AG04450 (cell line): Measurements from ENCODE around the gene BCAM. TPM values are rescaled to one million over a fixed set of nuclear protein-coding genes. Genes with fewer than 3 reads are reported as not detected.

Experiments used
- CTCF ChIA-PET: fragments of 300-600, 350-600 bp; formaldehyde crosslinking; extraction: SDS; loops from one replicate; lab custom pipeline; 2022; ENCODE audit warnings: antibody characterized with exemption, inconsistent platforms; lab: Charles Lee
- POLR2A ChIA-PET: fragments of 350-600 bp; formaldehyde crosslinking; extraction: SDS; loops from one replicate; lab custom pipeline; 2021; ENCODE audit warnings: antibody characterized with exemption, inconsistent platforms; lab: Yijun Ruan, JAX
- DNase-seq: peaks from one replicate; pipeline ENCODE4 v3.0.0-alpha.2; 2011; ENCODE audit warnings: low read depth, low spot score
- H3K27ac ChIP-seq: one replicate; pipeline ENCODE4 v1.5.1; 2012; ENCODE audit warnings: low read depth, low read length, control low read depth
- H3K27me3 ChIP-seq: one replicate; pipeline ENCODE4 v1.6.0; 2012; ENCODE audit warnings: low read length; ENCODE audit not compliant: control insufficient read depth, insufficient read depth
- H3K4me3 ChIP-seq: 2 replicates; pipeline ENCODE4 v1.5.1; 2011; ENCODE audit warnings: mild to moderate bottlenecking, low read depth, low read length, control low read depth
- H3K9me3 ChIP-seq: 2 replicates; pipeline ENCODE4 v1.5.1; 2012; ENCODE audit warnings: low read length; ENCODE audit not compliant: control insufficient read depth, insufficient read depth
- CTCF ChIP-seq: IDR thresholded peaks from 2 replicates; pipeline ENCODE4 v1.5.1; 2011; ENCODE audit warnings: low read depth, low read length, control low read depth, inconsistent platforms
- polyA plus RNA-seq: library from polyadenylated mRNA; depleted of rRNA; stranded (reverse); fragments of >200 nt; gene quantifications from 2 replicates; pipeline ENCODE4 v1.2.3, GENCODE V29; 2011; rRNA removed
- small RNA-seq: library from RNA; depleted of rRNA; stranded (forward); fragments of <200 nt; gene quantifications from one replicate; pipeline ENCODE3, GENCODE V24; 2012; ENCODE audit warnings: low read depth; ENCODE audit not compliant: insufficient read length

Gene BCAM
- polyA plus RNA-seq, 1 experiment: 8.4 TPM

- Histone ChIP-seq H3K4me3 (no peak overlapping the region), H3K27me3 (no peaks in the 10 kb centered on the region), H3K27ac (no peak overlapping the region), H3K9me3 (peaks cover 5% of the 10 kb centered on the region; the same call in 1 of the 2 replicates)
- ChIA-PET CTCF (no interaction called here), POLR2A (no interaction called here)
- TF ChIP-seq CTCF: no peak
- no peak for DNase-seq
These were observed 56.4 kb downstream of the BCAM start for GRCh38 chr19:44865196-44865767.

GRCh38 chr19:44866664-44867063 is 57.8 kb downstream of the BCAM start:
- Histone ChIP-seq H3K4me3 (no peak overlapping the region), H3K9me3 (peaks cover 5% of the 10 kb centered on the region; the same call in 1 of the 2 replicates), H3K27me3 (no peaks in the 10 kb centered on the region), H3K27ac (no peak overlapping the region)
- TF ChIP-seq CTCF: no peak
- DNase-seq: no peak
- ChIA-PET POLR2A (no interaction called here), CTCF (interaction anchor here (0.7 kb wide), 1 partner anchor 772 kb away, joined by 3 read pairs; the partner anchor contains the start of gene ZNF224)

- H3K4me3 ChIP-seq: no peak overlapping the region
- no peaks in the 10 kb centered on the region for H3K27me3 ChIP-seq
- no peak for TF ChIP-seq CTCF
- no peak for DNase-seq
- H3K9me3 ChIP-seq: peaks cover 5% of the 10 kb centered on the region; the same call in 1 of the 2 replicates
- ChIA-PET POLR2A (no interaction called here), CTCF (interaction anchor here (0.7 kb wide), 1 partner anchor 773 kb away, joined by 3 read pairs; the partner anchor contains the start of gene ZNF224)
- H3K27ac ChIP-seq: no peak overlapping the region
These were observed 58.7 kb downstream of the BCAM start for GRCh38 chr19:44867578-44867977.

- ChIA-PET CTCF (interaction anchor here (1.3 kb wide), 1 partner anchor 24 kb away, joined by 5 read pairs; the partner anchor contains the start of gene NECTIN2), POLR2A (interaction anchor here (0.5 to 1.2 kb wide), 2 partner anchors 14 to 20 kb away, joined by 3 to 8 read pairs; no protein-coding TSS in a partner anchor)
- Histone ChIP-seq H3K9me3 (peaks cover 5% of the 10 kb centered on the region; the same call in 1 of the 2 replicates), H3K27me3 (no peaks in the 10 kb centered on the region), H3K27ac (peak overlapping the region; percentile 31), H3K4me3 (no peak overlapping the region)
- no peak for TF ChIP-seq CTCF
- peak; percentile 46 for DNase-seq
These were observed 61.0 kb downstream of the BCAM start for GRCh38 chr19:44869733-44870470.

Small RNA genes lying within 50 kb of the gene (small RNA-seq; reads per million reads assigned to genes)
- not detected for gene RF00156

Other genes starting within 250 kb of the BCAM start
- gene IGSF23, start 195.5 kb upstream of the BCAM start, polyA plus RNA-seq: 0.27 and 0.37 TPM in 2 replicates
- 125 and 151 TPM in 2 replicates for gene PVR, start 165.2 kb upstream of the BCAM start, polyA plus RNA-seq
- 11.3 and 13.8 TPM in 2 replicates for gene CEACAM19, start 137.6 kb upstream of the BCAM start, polyA plus RNA-seq
- not detected in 2 replicates for gene CEACAM16, start 110.0 kb upstream of the BCAM start, polyA plus RNA-seq
- gene BCL3, start 60.4 kb upstream of the BCAM start, polyA plus RNA-seq: 5.6 and 11.0 TPM in 2 replicates
- not detected in 2 replicates for gene CBLC, start 31.2 kb upstream of the BCAM start, polyA plus RNA-seq
- 80.2 and 110 TPM in 2 replicates for gene NECTIN2, start 37.2 kb downstream of the BCAM start, polyA plus RNA-seq
- 21.7 and 27.1 TPM in 2 replicates for gene TOMM40, start 82.2 kb downstream of the BCAM start, polyA plus RNA-seq
- 5.9 and 7.2 TPM in 2 replicates for gene APOE, start 96.7 kb downstream of the BCAM start, polyA plus RNA-seq
- gene APOC1, start 105.5 kb downstream of the BCAM start, polyA plus RNA-seq: 3.4 and 4.9 TPM in 2 replicates
- gene APOC4, start 133.1 kb downstream of the BCAM start, polyA plus RNA-seq: not detected in 2 replicates
- not detected in 2 replicates for gene APOC2, start 136.9 kb downstream of the BCAM start, polyA plus RNA-seq
- gene CLPTM1, start 146.3 kb downstream of the BCAM start, polyA plus RNA-seq: 51.5 and 63.1 TPM in 2 replicates
- gene RELB, start 192.4 kb downstream of the BCAM start, polyA plus RNA-seq: 9.9 and 13.9 TPM in 2 replicates
- gene CLASRP, start 229.9 kb downstream of the BCAM start, polyA plus RNA-seq: 12.4 and 13.9 TPM in 2 replicates